ENCODE results near the gene RPS2.
"Not testable (repeated sequence)": the region's sequence is repeated elsewhere in the genome, so short reads cannot be mapped to it uniquely, and the experiment has no call there.

Gene RPS2

DNA sequence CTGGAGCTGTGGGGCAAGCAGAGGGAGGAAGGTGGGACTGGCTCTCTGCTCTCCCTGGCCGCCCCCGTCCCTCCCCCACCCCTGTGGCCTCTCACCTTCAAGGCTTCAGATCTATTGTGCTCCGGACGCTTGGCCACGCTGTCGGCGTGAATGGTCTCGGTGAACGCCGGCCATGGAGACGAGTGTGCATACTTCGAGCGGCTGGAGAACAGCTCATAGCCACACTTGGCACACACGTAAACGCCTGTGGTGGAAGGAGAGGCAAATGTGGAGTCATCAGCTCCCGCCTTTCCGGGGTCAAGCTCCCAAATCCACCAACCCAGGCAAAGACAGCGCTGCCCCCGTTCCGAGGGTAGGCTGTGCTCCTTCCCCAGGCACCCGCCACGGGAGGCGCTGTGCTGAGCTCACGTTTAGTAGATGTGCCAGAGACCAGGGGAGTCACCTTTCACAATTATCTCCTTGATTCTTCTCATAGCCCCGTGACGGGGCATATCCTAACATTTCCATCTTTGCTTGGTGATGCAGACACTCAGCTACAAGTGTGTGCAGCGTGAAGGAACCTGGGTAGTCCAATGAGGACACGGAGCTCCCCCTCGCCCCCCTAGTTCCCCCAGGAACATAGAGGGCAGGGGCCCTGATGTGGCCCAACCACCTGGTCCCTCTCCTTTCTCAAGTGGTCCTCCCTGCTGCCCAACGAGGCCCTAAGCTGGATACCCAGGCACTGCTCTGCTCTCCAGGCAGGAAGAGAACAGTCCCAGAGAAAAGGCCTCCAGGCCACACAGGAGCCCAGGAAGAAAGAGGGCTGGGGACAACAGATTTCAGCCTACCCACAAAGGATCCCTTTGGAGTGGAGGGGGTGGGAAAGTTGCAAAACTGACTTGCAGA, 23.2 kb downstream of the RPS2 start:
- DNase-seq, result no peak

DNA sequence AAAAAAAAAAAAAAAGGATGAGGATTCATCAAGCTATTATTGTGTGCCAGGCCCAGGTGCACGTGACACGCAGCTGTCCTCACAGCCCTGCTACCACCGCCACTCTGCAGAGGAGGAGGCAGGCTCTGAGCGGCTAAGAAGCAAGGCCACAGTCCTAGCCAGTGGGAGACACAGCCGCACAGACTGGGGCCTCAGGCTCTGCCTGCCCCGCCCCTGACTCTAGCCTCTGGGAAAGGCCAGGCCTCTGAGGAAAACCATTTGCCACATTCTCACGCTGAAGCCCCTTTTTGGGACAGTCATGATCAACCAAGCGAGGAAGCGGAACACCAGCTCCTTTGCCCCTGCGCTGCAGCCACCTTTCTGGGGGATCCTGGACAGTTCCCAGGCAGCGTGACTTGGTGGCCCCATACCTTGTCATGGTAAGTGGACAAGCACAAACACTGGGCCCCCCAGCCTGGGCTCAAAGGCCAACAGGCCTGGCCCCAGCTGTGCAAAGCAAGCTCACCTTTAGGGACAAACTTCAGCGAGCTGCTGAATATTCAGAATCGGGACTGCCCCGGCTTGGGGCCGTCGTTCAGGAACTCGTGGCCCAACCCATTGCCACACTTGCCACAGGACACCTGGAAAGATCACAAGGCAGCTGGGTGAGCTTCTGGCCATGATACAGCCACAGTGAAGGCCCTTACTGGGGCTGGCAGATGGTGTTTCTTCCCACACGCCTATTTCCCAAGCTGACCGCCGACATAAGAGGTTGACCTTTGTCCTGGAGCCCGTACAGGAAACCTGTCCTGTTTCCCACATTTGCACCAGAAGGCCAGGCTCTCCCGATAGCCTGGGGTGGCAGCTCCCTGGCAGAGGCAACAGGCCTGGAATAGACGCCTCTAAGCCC, 24.1 kb downstream of the RPS2 start:
- no peak for DNase-seq

DNA sequence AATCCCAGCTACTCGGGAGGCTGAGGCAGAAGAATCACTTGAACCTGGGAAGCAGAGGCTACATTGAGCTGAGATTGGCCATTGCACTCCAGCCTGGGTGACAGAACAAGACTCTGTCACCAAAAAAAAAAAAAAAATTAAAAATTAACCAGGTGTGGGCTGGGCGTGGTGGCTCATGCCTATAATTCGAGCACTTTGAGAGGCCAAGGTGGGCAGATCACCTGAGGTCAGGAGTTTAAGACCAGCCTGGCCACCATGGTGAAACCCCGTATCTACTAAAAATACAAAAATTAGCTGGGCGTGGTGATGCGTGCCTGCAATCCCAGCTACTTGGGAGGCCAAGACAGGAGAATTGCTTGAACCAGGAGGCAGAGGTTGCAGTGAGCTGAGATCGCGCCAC, 24.8 kb downstream of the RPS2 start:
- not testable (repeated sequence) for DNase-seq

DNA sequence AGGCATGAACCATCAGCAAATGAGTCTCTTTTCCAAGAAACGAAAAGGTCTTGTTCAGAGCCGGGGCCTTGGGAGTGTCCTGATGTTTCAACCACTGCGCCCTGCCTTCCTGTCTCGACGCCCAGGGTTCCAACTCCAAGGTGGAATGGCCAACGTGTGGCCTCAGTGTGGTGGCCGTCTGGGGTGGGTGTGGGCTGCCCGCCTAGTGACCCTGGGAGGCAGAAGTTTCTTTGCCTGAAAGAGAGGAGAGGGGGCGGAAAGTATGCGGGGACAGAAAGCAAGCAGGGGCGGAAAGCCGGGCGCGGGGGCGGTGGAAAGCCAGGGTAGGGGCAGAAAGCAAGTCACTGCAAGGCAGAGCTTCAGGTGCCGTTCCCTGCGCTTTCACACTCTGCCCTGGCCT, 25.7 kb downstream of the RPS2 start:
- no peak for DNase-seq

DNA sequence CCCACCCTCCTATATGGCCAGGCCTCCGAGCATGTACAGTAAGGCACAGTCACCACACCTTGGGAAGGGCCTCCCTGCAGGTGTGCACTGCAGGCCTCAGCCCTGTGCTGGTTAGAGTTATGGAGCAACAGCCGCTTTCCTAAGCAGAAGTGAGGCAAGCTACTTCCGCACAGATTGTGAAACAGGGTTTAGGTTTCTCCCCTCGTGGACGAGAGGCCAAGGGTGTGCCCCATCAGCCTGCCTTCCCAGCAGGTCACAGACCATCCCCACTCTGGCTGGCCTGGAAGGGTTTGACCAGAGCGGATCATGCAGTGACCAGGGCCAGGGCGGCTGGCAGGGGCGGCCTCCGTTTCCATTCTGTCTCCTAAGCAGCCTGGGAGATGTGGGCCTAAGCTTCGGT, 26.3 kb downstream of the RPS2 start:
- no peak for DNase-seq

DNA sequence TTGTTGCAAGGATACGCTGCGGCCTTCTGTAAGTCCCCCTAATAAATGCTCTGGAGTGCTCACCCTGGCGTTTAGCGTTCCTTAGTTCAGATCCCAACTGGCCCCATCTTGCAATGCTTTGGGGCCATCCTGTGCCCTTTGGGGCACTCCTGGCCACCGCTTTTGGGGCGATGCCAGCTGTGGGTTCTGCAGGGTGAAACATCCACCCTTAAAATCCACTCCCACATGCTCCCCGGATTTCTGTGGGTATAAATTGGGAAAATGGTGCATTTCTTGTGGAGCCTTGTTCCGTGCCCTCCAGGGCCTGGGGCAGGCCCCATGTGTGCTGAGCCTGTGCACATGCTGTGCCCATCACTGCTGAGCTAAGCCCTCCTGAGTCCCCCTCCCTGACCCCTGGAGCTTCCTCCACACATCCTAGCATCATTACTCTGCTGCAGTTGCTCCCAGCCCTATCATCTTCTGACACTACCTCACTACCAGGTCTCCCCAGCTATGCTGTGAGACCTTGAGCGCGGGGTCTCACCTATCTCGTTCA, 27.6 kb downstream of the RPS2 start:
- DNase-seq, result no peak

DNA sequence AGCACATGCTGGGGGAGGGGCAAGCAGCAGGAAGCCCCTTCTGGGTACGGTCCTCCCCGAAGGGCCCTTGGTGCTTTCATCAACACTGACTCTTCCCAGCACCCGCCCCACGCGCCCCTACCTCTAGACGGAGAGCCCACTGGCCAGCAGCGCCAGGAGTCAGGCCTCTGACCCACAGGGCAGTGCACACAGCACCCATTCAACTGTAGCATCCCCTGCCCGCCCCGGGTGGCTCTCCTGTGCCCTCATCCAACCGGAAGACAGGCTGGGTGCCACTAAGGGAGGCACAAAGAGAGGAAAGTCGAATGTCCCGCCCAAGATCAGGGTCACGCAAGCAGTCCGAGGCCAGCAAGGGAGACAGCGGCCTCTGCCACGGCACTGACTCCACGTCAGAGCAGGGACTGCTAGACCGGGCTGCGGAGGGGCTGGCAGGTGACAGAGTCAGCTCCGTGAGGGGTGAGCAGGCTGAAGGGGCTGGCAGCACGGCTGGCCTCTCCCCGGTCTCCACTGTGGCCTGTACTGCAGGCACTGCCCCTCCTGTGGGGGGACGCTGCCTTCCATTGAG, 31.4 kb downstream of the RPS2 start:
- no peak for DNase-seq

DNA sequence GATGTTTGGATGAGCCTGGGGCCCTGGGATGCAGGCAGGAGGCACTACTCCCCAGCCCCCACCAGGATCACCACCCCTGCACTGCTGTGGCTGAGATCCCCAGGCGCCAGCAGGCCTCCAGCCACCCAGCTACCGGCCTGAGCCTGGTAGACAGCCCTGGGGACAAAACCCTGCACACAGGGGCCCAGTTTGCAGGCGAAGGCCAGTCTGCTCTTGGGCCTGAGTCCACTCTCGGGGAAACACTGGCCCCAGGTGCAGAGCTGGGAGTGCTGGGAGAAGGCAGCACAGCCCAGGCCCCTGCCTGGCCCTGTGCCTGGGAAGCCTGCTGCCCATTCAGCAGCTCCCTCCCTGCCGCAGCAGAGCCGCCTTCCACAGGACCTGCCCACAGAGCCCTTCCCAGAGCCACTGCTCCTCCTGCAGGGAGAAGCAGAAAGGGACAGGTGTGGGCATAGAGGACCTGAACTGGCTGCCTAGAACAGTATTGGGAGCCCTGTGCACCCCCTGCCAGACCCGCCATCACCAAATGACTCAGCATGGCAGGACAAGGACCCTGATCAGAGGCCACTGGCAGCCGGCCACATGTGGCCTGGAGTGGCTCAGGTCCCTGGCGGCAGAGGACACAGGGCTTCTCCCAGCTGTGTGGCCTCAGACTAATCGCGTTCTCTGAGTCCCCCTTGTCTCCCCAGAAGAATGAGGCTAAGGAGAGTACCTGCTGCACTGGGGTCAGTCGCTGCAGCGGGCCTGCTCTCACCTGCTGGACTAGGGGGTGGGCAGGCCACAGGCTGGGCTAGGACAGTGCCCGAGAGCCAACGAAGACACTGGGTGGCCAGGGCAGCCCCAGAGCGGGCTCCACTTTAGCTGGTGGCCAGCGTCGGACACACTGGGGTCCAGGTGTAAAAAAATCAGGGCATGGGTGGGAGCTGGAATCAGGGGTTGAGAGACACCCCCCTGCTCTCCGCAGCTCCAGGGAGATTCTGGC, 32.3 kb downstream of the RPS2 start:
- no peak for DNase-seq

DNA sequence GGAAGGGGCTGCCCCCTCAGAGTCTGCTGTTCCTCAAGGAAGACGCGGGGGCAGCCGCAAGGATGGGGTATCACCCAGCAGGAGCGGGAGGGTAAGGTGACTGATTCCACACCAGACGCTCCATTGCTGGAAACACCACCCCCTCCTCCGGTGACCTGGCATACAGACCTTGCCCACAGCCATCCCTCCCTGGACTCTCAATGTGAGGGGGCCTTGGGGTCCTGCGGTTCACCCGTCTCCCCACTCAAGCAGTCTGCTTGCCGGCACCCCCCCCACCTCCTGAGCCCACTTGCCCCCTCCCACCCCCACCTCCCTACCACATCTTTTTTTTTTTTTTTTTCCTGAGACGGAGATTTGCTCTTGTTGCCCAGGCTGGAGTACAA, 34.3 kb downstream of the RPS2 start:
- no peak for DNase-seq

DNA sequence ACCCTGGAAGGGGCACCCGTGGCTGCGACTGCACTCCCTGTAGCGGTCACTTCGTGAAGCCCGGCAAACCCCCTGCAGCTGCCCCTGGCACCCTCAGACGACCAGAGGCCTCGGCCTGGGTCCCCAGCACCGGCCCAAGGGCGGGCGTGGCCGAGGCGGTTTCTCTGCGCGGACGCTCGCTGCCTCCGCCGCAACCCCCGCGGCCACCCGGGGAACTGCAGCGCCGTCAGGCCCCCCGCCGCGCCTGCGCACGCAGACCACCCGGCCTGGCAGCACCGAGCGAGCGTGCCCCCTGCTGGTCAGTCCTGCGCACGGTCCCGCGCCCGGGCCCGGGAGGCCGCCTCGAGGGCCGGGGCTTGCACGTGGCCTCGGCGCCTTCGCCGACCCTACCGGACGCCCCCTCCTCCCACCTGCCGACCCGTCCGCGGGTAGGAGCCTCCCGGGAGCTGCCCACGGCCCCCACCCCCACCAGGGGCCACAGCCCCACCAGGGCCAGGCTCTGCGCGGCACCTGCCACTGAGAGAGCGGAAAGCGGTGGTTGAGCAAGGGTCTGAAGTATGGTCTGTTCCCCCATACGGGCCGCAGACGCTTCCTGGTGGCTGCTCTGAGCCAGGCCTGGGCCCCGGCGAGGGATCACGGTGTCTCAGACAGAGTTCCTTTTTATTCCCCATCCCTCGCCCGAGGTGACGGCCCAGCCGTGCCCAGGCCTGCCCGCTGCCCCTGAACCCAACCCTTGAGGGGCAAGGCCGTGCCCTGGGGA, 34.9 kb downstream of the RPS2 start:
- peak; percentile 48 for DNase-seq

DNA sequence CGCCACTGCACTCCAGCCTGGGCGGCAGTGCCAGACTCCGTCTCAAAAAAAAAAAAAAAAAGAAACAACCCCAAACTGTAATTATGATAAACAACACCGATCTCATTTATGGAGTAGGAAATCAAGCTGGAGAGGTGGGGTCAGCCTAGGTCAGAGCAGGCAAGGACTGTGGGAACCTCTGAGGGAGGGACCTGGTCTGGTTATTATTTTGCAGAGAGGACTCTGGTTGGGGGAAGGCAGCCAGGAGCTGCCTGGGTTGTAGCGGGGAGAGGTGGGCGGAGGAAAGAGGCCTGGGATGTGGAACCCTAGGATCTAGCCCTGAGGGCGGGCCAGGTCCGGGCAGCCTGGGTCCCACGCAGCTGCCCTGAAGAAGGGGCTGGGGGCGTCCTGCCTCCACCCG, 35.5 kb downstream of the RPS2 start:
- no peak for DNase-seq

DNA sequence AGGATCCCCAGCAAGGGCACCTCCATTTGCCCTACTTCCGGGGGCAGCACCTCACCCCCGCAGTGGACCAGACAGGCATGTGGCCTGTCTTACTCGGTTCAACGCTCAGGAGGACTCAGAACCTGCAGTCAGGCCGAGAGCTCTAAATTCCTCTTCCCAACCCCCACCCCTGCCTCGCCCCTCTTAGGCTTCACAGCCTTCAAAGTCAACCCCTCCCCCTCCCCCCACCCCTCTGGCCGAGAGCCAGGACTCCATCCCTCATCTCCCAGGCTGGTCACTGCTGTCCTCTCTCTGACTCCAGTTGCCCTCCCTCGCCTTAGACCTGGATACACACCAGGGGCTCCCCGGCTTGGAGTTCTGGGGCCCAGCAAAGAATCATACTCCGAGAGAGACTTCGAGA, 38.4 kb downstream of the RPS2 start:
- DNase-seq, result no peak

DNA sequence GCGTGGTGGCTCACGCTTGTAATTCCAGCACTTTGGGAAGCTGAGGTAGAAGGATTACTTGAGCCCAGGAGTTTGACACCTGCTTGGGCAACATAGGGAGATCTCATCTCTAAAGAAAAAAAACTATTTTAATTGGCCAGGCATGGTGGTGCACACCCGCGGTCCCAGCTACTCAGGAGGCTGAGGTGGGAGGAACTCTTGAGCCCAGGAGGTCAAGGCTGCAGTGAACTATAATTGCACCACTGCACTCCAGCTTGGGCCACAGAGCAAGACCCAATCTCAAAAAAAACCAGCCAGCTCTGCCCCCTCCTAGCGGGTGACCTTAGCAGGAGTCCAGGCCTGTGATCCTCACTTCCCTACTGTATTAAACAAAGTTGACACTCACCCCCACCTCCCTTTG, 40.5 kb downstream of the RPS2 start:
- no peak for DNase-seq

DNA sequence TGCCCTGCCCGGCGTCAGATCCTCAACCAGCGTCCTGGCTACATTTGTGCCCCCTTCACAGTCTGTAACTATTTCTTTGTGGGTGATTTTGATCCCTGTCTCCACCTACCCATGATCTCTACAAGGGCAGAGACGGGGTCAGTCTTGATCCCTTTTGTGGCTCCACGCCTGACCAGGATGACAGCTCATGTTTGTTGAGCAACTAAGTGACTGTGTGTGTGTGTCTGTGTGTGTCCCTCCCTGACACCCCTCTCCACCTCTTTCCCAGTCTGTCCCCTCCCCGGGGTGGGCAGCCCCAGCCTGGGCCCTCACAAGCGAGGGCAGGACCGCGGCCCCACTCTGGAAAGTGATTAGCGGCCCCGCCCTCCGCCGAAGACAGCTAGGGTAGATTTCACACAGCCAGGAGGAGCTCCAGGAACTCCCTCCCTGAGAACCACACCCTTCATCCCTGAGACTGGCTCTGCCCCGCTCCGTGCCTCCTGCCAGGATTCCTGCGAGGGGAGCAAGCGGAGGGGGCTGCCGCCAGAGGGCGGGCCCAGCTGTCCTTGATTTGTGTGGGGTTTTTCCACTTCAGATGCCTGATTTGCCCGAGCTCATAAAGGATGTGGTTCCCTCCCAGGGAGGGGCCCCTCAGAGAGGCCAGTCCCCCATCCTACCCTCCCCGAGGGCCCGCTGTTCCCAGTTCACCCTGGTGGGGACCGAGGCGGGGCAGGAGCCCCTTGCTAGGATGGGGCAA, 41.2 kb downstream of the RPS2 start:
- DNase-seq, result no peak

DNA sequence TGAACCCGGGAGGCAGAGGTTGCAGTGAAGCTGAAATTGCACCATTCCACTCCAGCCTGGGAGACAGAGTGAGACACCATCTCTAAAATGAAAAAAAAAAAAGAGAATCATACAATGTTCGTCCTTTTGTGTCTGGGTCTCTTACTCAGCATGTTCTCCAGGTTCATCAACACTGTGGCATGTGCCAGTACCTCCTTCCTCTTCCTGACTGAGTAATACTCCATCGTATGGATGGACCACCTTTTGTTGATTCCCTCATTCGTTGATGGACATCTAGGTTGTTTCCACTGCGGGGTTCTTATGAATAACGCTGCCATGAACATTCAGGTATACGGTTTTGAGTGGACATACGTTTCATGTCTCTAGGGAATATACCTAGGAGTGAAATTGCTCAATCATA, 42.3 kb downstream of the RPS2 start:
- no peak for DNase-seq

DNA sequence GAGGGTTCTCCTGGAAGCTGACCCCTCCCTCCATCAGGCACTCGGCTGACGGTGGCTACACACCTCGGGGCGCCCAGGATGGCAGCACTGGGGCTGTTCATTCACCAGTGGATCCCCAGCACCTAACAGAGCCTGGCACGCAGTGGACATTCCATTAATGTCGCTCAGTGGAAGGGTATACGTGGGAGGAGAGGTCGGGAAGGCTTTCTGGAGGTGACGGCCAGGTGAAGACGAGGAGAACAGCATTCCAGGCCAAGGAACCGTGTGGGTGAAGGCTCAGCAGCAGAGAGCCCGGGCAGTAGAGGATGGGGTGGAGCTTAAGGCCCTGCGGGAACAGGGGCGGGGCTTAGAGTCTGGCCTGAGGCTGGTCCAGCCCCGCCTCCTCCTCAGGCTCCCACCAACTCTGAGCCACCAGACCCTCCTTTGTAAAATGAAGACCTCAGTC, 43.9 kb downstream of the RPS2 start:
- no peak for DNase-seq

DNA sequence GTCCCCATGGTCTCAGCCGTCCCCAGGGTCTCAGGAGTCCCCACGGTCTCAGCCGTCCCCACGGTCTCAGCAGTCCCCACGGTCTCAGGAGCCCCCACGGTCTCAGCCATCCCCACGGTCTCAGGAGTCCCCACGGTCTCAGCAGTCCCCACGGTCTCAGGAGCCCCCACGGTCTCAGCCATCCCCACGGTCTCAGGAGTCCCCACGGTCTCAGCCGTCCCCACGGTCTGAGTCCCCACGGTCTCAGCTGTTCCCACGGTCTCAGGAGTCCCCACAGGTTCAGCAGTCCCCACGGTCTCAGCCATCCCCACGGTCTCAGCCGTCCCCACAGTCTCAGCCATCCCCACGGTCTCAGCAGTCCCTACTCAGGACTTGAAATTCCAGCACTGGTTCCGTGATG, 44.5 kb downstream of the RPS2 start:
- DNase-seq, result not testable (repeated sequence)

DNA sequence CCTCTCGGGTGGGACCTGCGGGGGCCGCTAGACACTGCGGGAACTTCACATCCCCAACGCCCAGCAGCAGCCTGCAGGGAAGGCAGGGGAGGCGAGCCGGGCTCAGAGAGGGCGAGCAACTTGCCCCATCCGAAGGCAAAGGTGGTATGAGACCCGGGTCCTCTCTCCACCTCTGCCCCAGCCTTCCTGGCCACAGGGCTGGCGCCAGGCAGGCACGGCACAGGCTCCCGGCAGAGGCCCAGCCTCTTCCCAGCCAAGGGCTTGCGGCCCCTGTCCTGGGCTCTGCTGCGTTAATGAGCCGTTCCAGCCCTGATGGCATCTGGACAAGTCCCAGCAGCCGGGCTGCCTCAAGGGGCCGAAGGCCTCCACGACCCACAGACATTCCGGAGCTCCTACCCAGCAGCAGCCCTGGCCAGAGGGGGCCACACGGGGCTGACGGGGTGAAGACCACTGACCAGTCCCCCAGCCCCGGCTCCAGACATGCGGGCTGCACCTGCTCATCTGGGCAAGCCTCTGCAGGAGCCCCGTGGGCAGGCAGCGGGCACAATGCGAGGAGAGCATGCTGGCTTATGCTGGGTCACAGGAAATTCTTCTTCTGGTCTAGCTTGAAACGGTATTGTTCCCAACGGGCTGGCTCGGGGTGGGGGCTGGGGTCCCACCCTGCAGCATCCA, 45.2 kb downstream of the RPS2 start:
- no peak for DNase-seq

DNA sequence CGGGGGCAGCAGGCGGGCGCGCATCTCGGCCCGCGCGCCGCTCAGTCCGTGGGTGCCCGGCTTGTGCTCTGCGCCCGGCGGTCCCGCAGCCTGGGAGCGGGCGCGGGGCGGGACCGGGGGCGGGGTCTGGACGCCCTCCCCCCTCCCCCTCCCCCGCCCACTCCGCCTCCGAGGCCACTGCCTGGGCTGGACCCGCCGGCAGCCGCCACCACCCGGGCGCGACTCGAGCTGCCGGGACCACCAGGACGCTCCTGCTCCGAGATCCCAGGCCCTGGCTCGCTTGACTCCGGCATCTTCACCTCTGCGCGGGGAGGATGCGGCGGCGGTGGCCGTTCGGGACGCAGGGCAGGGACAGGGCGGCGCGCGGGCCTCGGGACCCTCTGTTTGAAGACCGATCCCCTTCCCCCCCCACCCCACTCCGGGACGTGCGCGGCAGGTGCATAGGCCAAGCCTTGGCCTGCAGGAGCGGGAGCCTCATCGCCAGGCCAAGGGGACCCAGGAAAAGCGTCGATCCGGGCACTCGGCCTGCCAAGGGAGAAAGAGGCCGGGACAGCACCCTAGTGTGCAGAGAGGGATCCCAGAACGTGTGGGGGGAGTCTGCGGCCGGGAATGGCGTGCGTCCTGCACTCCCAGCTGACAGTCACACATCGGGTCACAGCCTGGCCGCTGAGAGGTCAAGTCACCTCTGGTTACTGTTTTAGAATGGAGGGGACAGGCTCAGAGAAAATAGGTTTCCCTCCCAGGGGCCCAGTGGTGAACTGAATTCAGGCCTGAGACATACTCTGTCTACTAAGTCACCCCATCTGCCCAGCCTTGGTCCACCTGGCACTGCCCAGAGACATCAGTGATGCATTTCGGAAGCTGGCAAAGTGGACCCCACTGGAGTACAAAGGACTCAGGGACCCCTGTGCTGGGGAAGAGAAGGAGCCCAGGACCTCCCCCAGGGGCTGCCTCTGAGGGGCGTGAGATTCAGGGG, 46.0 kb downstream of the RPS2 start, which contains the start of gene HS3ST6:
TSS of gene HS3ST6 (minus strand) at position 65 of the 976 bp plus-strand sequence. CDS start 92 bp downstream, outside the sequence.
- DNase-seq, result no peak
